OCI-LY7 (cell line): ENCODE measurements around the gene HTR3B. TPM values are rescaled to one million over a fixed set of nuclear protein-coding genes. Genes with fewer than 3 reads are reported as not detected.

Source experiments
- BruUV-seq: library from RNA; stranded (reverse); fragments of 400-500 nt; replicated peaks from 2 replicates; lab custom pipeline; 2021; lab: Mats Ljungman, UMichigan
- CTCF ChIA-PET: fragments of 300-600 bp; sonication (Branson Sonifier 250); formaldehyde crosslinking; loops from one replicate; lab custom pipeline; 2022; ENCODE audit warnings: antibody characterized with exemption; ENCODE audit not compliant: unreplicated experiment; lab: Charles Lee
- POLR2A ChIA-PET: fragments of 300-600 bp; sonication (Branson Sonifier 250); formaldehyde crosslinking; loops from one replicate; lab custom pipeline; 2022; ENCODE audit warnings: antibody characterized with exemption; lab: Charles Lee
- DNase-seq: peaks from one replicate; pipeline ENCODE4 v3.0.0-alpha.2; 2015; ENCODE audit warnings: low spot score
- H2AFZ ChIP-seq: fragments of 200-600 bp; sonication (generic), shearing (Covaris generic); 2 replicates; pipeline ENCODE4 v1.6.1; 2014; ENCODE audit warnings: mild to moderate bottlenecking, antibody characterized with exemption, low read length, moderate library complexity
- H3K27ac ChIP-seq: fragments of 200-600 bp; sonication (generic); 2 replicates; pipeline ENCODE4 v1.5.1; 2014; ENCODE audit warnings: mixed run types, low read depth, mild to moderate bottlenecking, moderate library complexity, low read length, inconsistent platforms; ENCODE audit not compliant: poor library complexity, severe bottlenecking
- H3K36me3 ChIP-seq: fragments of 200-600 bp; sonication (generic); 2 replicates; pipeline ENCODE4 v1.6.1; 2014; ENCODE audit warnings: mild to moderate bottlenecking, antibody characterized with exemption, low read length, moderate library complexity, mixed read lengths; ENCODE audit not compliant: insufficient read depth
- H3K4me1 ChIP-seq: fragments of 200-600 bp; sonication (generic); 2 replicates; pipeline ENCODE4 v1.5.1; 2014; ENCODE audit warnings: mild to moderate bottlenecking, low read length; ENCODE audit not compliant: insufficient read depth, poor library complexity, severe bottlenecking
- H3K4me2 ChIP-seq: fragments of 200-600 bp; sonication (generic); 2 replicates; pipeline ENCODE4 v1.6.1; 2014; ENCODE audit warnings: mild to moderate bottlenecking, low read length
- H3K4me3 ChIP-seq: fragments of 200-600 bp; sonication (generic); 2 replicates; pipeline ENCODE4 v1.5.1; 2014; ENCODE audit warnings: mild to moderate bottlenecking, low read depth, low read length; ENCODE audit not compliant: poor library complexity, severe bottlenecking
- H3K79me2 ChIP-seq: fragments of 200-600 bp; sonication (generic); 2 replicates; pipeline ENCODE4 v1.6.1; 2016; ENCODE audit warnings: low read depth, mild to moderate bottlenecking, low read length, moderate library complexity, mixed read lengths; ENCODE audit not compliant: insufficient read depth
- H3K9me2 ChIP-seq: fragments of 200-600 bp; sonication (generic); 2 replicates; pipeline ENCODE4 v1.6.1; 2016; ENCODE audit warnings: mild to moderate bottlenecking, low read length, mixed read lengths; ENCODE audit not compliant: insufficient read depth
- H3K9me3 ChIP-seq: fragments of 200-600 bp; sonication (generic); 2 replicates; pipeline ENCODE4 v1.6.1; 2014; ENCODE audit warnings: mild to moderate bottlenecking, mixed run types, low read length, mixed read lengths
- H4K20me1 ChIP-seq: fragments of 200-600 bp; sonication (generic); 2 replicates; pipeline ENCODE4 v1.6.1; 2014; ENCODE audit warnings: mild to moderate bottlenecking, antibody characterized with exemption, low read length, moderate library complexity, mixed read lengths; ENCODE audit not compliant: insufficient read depth
- CTCF ChIP-seq: fragments of 200-600 bp; sonication (generic); conservative IDR thresholded peaks from 2 replicates; pipeline ENCODE4 v1.5.1; 2014; ENCODE audit warnings: mild to moderate bottlenecking, antibody characterized with exemption, low read length, moderate library complexity, mixed read lengths
- EZH2phosphoT487 ChIP-seq: fragments of 200-600 bp; sonication (generic); IDR thresholded peaks from 2 replicates; pipeline ENCODE4 v1.6.1; 2018; ENCODE audit warnings: low read depth, borderline replicate concordance, mild to moderate bottlenecking, mixed run types, antibody characterized with exemption, low read length, moderate library complexity, mixed read lengths
- intact Hi-C: fragments of 100-400 bp; cut with micrococcal nuclease; formaldehyde crosslinking; loops from one replicate; pipeline ENCODE4 v1.10.0; 2022; ENCODE audit not compliant: unreplicated experiment
- total RNA-seq, 2 experiments: library from RNA; depleted of rRNA in 1 of 2; stranded (reverse); fragments of >200 nt in 1 of 2; shearing (Covaris generic) in 1 of 2; gene quantifications; 2 replicates each; pipeline ENCODE4 v1.2.3, GENCODE V29; 2014 to 2022

The HTR3B gene
- total RNA-seq, 2 experiments from 2014 or later: not detected

GRCh38 chr11:113986351-113987140 is 82.0 kb downstream of the HTR3B start:
- Histone ChIP-seq H3K4me1 (no peaks in the 10 kb centered on the region), H2AFZ (no peak overlapping the region), H3K79me2 (no peaks in the 10 kb centered on the region), H3K4me3 (no peak overlapping the region), H3K36me3 (no peaks in the 10 kb centered on the region), H3K4me2 (no peak overlapping the region), H3K9me3 (no peaks in the 10 kb centered on the region), H3K27ac (no peak overlapping the region), H3K9me2 (no peaks in the 10 kb centered on the region), H4K20me1 (no peaks in the 10 kb centered on the region)
- DNase-seq: no peak
- CTCF ChIA-PET: no interaction called here
- TF ChIP-seq CTCF (no peak), EZH2phosphoT487 (no peak)
- BruUV-seq: no TSS peak
- POLR2A ChIA-PET: interaction anchor here (1.1 kb wide), 1 partner anchor 10 kb away, joined by 3 read pairs; no protein-coding TSS in a partner anchor
- intact Hi-C loops: no loop called here

- no TSS peak for BruUV-seq
- intact Hi-C loops: no loop called here
- ChIA-PET POLR2A (no interaction called here), CTCF (no interaction called here)
- TF ChIP-seq CTCF (no peak), EZH2phosphoT487 (no peak)
- no peaks in the 10 kb centered on the region for H3K4me1 ChIP-seq
- DNase-seq: no peak
- H4K20me1 ChIP-seq: no peaks in the 10 kb centered on the region
- H3K27ac ChIP-seq: no peak overlapping the region
- no peak overlapping the region for H3K4me2 ChIP-seq
- no peaks in the 10 kb centered on the region for H3K36me3 ChIP-seq
- no peaks in the 10 kb centered on the region for H3K9me2 ChIP-seq
- no peaks in the 10 kb centered on the region for H3K79me2 ChIP-seq
- no peak overlapping the region for H3K4me3 ChIP-seq
- no peaks in the 10 kb centered on the region for H3K9me3 ChIP-seq
- H2AFZ ChIP-seq: no peak overlapping the region
Observed at GRCh38 chr11:113989381-113989780, 84.8 kb downstream of the HTR3B start.

- POLR2A ChIA-PET: no interaction called here
Observed at GRCh38 chr11:113989916-113990315, 85.3 kb downstream of the HTR3B start.

More at GRCh38 chr11:113989916-113990315, 85.3 kb downstream of the HTR3B start:
- H3K9me3 ChIP-seq: no peaks in the 10 kb centered on the region
- no peaks in the 10 kb centered on the region for H3K36me3 ChIP-seq
- H3K9me2 ChIP-seq: no peaks in the 10 kb centered on the region
- DNase-seq: no peak
- no peak overlapping the region for H2AFZ ChIP-seq
- TF ChIP-seq CTCF (no peak), EZH2phosphoT487 (no peak)
- no TSS peak for BruUV-seq
- H3K4me3 ChIP-seq: no peak overlapping the region
- H3K27ac ChIP-seq: no peak overlapping the region
- no peaks in the 10 kb centered on the region for H3K4me1 ChIP-seq
- no peaks in the 10 kb centered on the region for H3K79me2 ChIP-seq
- CTCF ChIA-PET: no interaction called here
- intact Hi-C loops: no loop called here
- no peaks in the 10 kb centered on the region for H4K20me1 ChIP-seq
- no peak overlapping the region for H3K4me2 ChIP-seq
